Loucy (cell line): ENCODE results near the gene ACIN1.

ENCODE experiments used
- H2AFZ ChIP-seq: fragments of 200-600 bp; sonication (generic); 2 replicates; pipeline ENCODE4 v1.6.0; 2016; ENCODE audit warnings: antibody characterized with exemption, mild to moderate bottlenecking, low read length, moderate library complexity
- H3F3A ChIP-seq: fragments of 200-600 bp; 2 replicates; pipeline ENCODE4 v1.6.0; 2016; ENCODE audit warnings: antibody characterized with exemption, low read depth, mild to moderate bottlenecking
- H3K27me3 ChIP-seq: fragments of 200-600 bp; sonication (generic); 2 replicates; pipeline ENCODE4 v1.6.1; 2014; ENCODE audit warnings: low read length, mild to moderate bottlenecking; ENCODE audit not compliant: insufficient read depth, poor library complexity, severe bottlenecking
- H3K36me3 ChIP-seq: fragments of 200-600 bp; sonication (generic); 2 replicates; pipeline ENCODE4 v1.6.1; 2016; ENCODE audit warnings: low read length; ENCODE audit not compliant: insufficient read depth
- H3K4me1 ChIP-seq: fragments of 200-600 bp; sonication (generic); 2 replicates; pipeline ENCODE4 v1.5.1; 2014; ENCODE audit warnings: low read length, mild to moderate bottlenecking; ENCODE audit not compliant: insufficient read depth, poor library complexity, severe bottlenecking
- H3K4me2 ChIP-seq: fragments of 200-600 bp; sonication (generic); 2 replicates; pipeline ENCODE4 v1.6.0; 2014; ENCODE audit warnings: antibody characterized with exemption, low read length, low read depth, mild to moderate bottlenecking; ENCODE audit not compliant: poor library complexity, severe bottlenecking
- H3K4me3 ChIP-seq: fragments of 200-600 bp; sonication (generic); 2 replicates; pipeline ENCODE4 v1.5.1; 2014; ENCODE audit warnings: low read length, mild to moderate bottlenecking, mixed read lengths; ENCODE audit not compliant: poor library complexity, severe bottlenecking
- H3K79me2 ChIP-seq: fragments of 200-600 bp; sonication (generic); 2 replicates; pipeline ENCODE4 v1.6.1; 2014; ENCODE audit warnings: low read length; ENCODE audit not compliant: insufficient read depth
- H3K9ac ChIP-seq: fragments of 200-600 bp; sonication (generic); 2 replicates; pipeline ENCODE4 v1.6.0; 2014; ENCODE audit warnings: mild to moderate bottlenecking, low read depth, low read length, moderate library complexity; ENCODE audit not compliant: poor library complexity, severe bottlenecking
- H3K9me2 ChIP-seq: fragments of 200-600 bp; sonication (generic); replicated peaks from 2 replicates; pipeline ENCODE4 v1.6.1; 2016; ENCODE audit warnings: low read depth, low read length, mixed read lengths
- H3K9me3 ChIP-seq: fragments of 200-600 bp; sonication (generic); 2 replicates; pipeline ENCODE4 v1.6.1; 2014; ENCODE audit warnings: mild to moderate bottlenecking, antibody characterized with exemption, low read length, low read depth; ENCODE audit not compliant: insufficient read depth
- H4K20me1 ChIP-seq: fragments of 200-600 bp; sonication (generic); 2 replicates; pipeline ENCODE4 v1.6.0; 2014; ENCODE audit warnings: antibody characterized with exemption, low read length, mild to moderate bottlenecking; ENCODE audit not compliant: insufficient read depth, poor library complexity, severe bottlenecking
- CTCF ChIP-seq: fragments of 200-600 bp; sonication (generic); conservative IDR thresholded peaks from 2 replicates; pipeline ENCODE4 v1.5.1; 2014; ENCODE audit warnings: mild to moderate bottlenecking, antibody characterized with exemption, low read length
- EZH2phosphoT487 ChIP-seq: fragments of 200-600 bp; IDR thresholded peaks from 2 replicates; pipeline ENCODE4 v1.6.1; 2018; ENCODE audit warnings: antibody characterized with exemption, mild to moderate bottlenecking, moderate library complexity, borderline replicate concordance

ACIN1 gene

GRCh38 chr14:23045419-23046357 is 49.2 kb downstream of the ACIN1 start:
- Histone ChIP-seq H3K9ac (no peak overlapping the region), H4K20me1 (no peaks in the 10 kb centered on the region), H3K9me2 (no peaks in the 10 kb centered on the region), H2AFZ (no peak overlapping the region), H3F3A (no peaks in the 10 kb centered on the region), H3K4me2 (no peak overlapping the region), H3K4me3 (no peak overlapping the region), H3K4me1 (no peaks in the 10 kb centered on the region), H3K9me3 (no peaks in the 10 kb centered on the region), H3K79me2 (no peaks in the 10 kb centered on the region), H3K27me3 (no peaks in the 10 kb centered on the region), H3K36me3 (no peaks in the 10 kb centered on the region)
- TF ChIP-seq CTCF: no peak
- no peak for TF ChIP-seq EZH2phosphoT487

GRCh38 chr14:23044840-23045239 is 50.1 kb downstream of the ACIN1 start:
- H3K27me3 ChIP-seq: no peaks in the 10 kb centered on the region
- H3K79me2 ChIP-seq: no peaks in the 10 kb centered on the region
- H4K20me1 ChIP-seq: no peaks in the 10 kb centered on the region
- H3K36me3 ChIP-seq: no peaks in the 10 kb centered on the region
- H2AFZ ChIP-seq: no peak overlapping the region
- no peak overlapping the region for H3K4me3 ChIP-seq
- no peak overlapping the region for H3K9ac ChIP-seq
- no peak overlapping the region for H3K4me2 ChIP-seq
- H3K4me1 ChIP-seq: no peaks in the 10 kb centered on the region
- TF ChIP-seq EZH2phosphoT487 (no peak), CTCF (no peak)
- H3K9me3 ChIP-seq: no peaks in the 10 kb centered on the region
- no peaks in the 10 kb centered on the region for H3F3A ChIP-seq
- H3K9me2 ChIP-seq: no peaks in the 10 kb centered on the region

GRCh38 chr14:23043754-23044153 is 51.2 kb downstream of the ACIN1 start:
- TF ChIP-seq EZH2phosphoT487 (no peak), CTCF (no peak)

More at GRCh38 chr14:23043754-23044153, 51.2 kb downstream of the ACIN1 start:
- Histone ChIP-seq H4K20me1 (no peaks in the 10 kb centered on the region), H3K36me3 (no peaks in the 10 kb centered on the region), H3K9me2 (no peaks in the 10 kb centered on the region), H3K27me3 (no peaks in the 10 kb centered on the region), H3K4me3 (no peak overlapping the region), H2AFZ (no peak overlapping the region), H3K9ac (no peak overlapping the region), H3K79me2 (no peaks in the 10 kb centered on the region), H3K4me1 (no peaks in the 10 kb centered on the region), H3F3A (no peaks in the 10 kb centered on the region), H3K4me2 (no peak overlapping the region), H3K9me3 (no peaks in the 10 kb centered on the region)
